ENCODE measurements around the gene OTC. TPM values are rescaled to one million over a fixed set of nuclear protein-coding genes. Genes with fewer than 3 reads are reported as not detected.
A peak's percentile ranks its signal among the peaks of the same experiment; 100 is the strongest.

OTC gene
- total and polyA plus RNA-seq, 4 donors: 41.5 to 72.1 (median 57.1) TPM

DNA sequence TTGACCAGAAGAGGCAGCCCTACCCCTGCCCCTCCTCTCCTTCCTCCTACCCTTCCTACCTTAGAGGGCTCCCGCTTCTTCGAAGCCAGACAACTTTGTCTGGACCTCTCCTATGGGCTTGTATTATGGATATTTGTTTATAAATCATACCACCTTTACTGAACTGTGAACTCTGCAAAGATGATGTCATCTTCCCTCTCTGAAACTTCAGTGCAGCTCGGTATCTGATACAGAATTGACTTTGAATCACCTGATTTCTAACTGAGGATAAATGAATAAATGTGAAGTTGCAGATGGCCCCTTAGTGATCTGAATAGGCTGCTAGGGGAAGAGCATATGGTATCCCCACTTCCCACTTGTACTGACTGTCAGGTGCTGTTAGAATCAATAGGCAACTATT is 1.1 kb upstream of the OTC start:
- WGBS: 58% methylated on average over 3 of the region's 3 CpGs
- no peak overlapping the region for H3K9ac ChIP-seq (ENCODE audit: low read depth in 1 of 2, low read length in 2 of 2)
- no peak overlapping the region for H3K4me3 ChIP-seq (ENCODE audit: low read depth in 1 of 3, low read length in 3 of 3)
- H3K4me1 ChIP-seq (ENCODE audit: control insufficient read depth in 4 of 4, insufficient read depth in 4 of 4, low read length in 3 of 4): peaks cover 0 to 11% (median 6%) of the 10 kb centered on the region in 4 donors
- H3K9me3 ChIP-seq (ENCODE audit: control insufficient read depth in 4 of 4, low read length in 3 of 4): no peaks in the 10 kb centered on the region
- peak overlapping the region; percentile 18 to 42 for H3K27ac ChIP-seq (ENCODE audit: low read depth in 1 of 2, low read length in 2 of 2)
- no peaks in the 10 kb centered on the region for H3K27me3 ChIP-seq (ENCODE audit: control insufficient read depth in 4 of 4, insufficient read depth in 4 of 4, low read length in 3 of 4)
- no peak for DNase-seq (ENCODE audit: low spot score)
- no peak for TF ChIP-seq FOXA1 (IDR thresholded peaks at IDR 0.05)
- TF ChIP-seq HNF4G (IDR thresholded peaks at IDR 0.05): no peak
- TF ChIP-seq, protein P1, sequence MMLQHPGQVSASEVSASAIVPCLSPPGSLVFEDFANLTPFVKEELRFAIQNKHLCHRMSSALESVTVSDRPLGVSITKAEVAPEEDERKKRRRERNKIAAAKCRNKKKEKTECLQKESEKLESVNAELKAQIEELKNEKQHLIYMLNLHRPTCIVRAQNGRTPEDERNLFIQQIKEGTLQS (IDR thresholded peaks at IDR 0.05): peak; percentile 21
- TF ChIP-seq, protein P2, sequence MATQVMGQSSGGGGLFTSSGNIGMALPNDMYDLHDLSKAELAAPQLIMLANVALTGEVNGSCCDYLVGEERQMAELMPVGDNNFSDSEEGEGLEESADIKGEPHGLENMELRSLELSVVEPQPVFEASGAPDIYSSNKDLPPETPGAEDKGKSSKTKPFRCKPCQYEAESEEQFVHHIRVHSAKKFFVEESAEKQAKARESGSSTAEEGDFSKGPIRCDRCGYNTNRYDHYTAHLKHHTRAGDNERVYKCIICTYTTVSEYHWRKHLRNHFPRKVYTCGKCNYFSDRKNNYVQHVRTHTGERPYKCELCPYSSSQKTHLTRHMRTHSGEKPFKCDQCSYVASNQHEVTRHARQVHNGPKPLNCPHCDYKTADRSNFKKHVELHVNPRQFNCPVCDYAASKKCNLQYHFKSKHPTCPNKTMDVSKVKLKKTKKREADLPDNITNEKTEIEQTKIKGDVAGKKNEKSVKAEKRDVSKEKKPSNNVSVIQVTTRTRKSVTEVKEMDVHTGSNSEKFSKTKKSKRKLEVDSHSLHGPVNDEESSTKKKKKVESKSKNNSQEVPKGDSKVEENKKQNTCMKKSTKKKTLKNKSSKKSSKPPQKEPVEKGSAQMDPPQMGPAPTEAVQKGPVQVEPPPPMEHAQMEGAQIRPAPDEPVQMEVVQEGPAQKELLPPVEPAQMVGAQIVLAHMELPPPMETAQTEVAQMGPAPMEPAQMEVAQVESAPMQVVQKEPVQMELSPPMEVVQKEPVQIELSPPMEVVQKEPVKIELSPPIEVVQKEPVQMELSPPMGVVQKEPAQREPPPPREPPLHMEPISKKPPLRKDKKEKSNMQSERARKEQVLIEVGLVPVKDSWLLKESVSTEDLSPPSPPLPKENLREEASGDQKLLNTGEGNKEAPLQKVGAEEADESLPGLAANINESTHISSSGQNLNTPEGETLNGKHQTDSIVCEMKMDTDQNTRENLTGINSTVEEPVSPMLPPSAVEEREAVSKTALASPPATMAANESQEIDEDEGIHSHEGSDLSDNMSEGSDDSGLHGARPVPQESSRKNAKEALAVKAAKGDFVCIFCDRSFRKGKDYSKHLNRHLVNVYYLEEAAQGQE (IDR thresholded peaks at IDR 0.05): no peak
- no peak for TF ChIP-seq SP1 (IDR thresholded peaks at IDR 0.05)
- no peak for TF ChIP-seq RXRA (IDR thresholded peaks at IDR 0.05)
- no peak for TF ChIP-seq CTCF (IDR thresholded peaks at IDR 0.05; ENCODE audit: low read depth, low read length, missing input control)
- no peak for TF ChIP-seq MAX (IDR thresholded peaks at IDR 0.05)
- TF ChIP-seq FOXA2 (IDR thresholded peaks at IDR 0.05): no peak
- TF ChIP-seq RAD21 (IDR thresholded peaks at IDR 0.05): no peak
- peak; percentile 15 to 17 for TF ChIP-seq HNF4A (conservative IDR thresholded peaks at IDR 0.05)
- no peak for TF ChIP-seq ZBTB33 (IDR thresholded peaks at IDR 0.05)
- no peak for TF ChIP-seq TAF1 (conservative IDR thresholded peaks at IDR 0.05)
- peak in 1 of 2 donors; percentile 23 for TF ChIP-seq JUND (IDR thresholded peaks at IDR 0.05)
- no peak for TF ChIP-seq GABPA (IDR thresholded peaks at IDR 0.05 in 1 of 2, conservative IDR thresholded peaks at IDR 0.05 in 1 of 2)
- H3K36me3 ChIP-seq (ENCODE audit: control insufficient read depth in 4 of 4, insufficient read depth in 3 of 4, low read depth in 1 of 4, low read length in 3 of 4): no peaks in the 10 kb centered on the region

- no peaks in the 10 kb centered on the region for H3K27me3 ChIP-seq (ENCODE audit: control insufficient read depth in 4 of 4, insufficient read depth in 4 of 4, low read length in 3 of 4)
- 77% methylated on average over 8 of the region's 8 CpGs for WGBS
- peaks cover 0 to 21% (median 18%) of the 10 kb centered on the region in 4 donors for H3K4me1 ChIP-seq (ENCODE audit: control insufficient read depth in 4 of 4, insufficient read depth in 4 of 4, low read length in 3 of 4)
- H3K36me3 ChIP-seq (ENCODE audit: control insufficient read depth in 4 of 4, insufficient read depth in 3 of 4, low read depth in 1 of 4, low read length in 3 of 4): no peaks in the 10 kb centered on the region
- no peak for DNase-seq (ENCODE audit: low spot score)
- H3K9me3 ChIP-seq (ENCODE audit: control insufficient read depth in 4 of 4, low read length in 3 of 4): no peaks in the 10 kb centered on the region
- no peak overlapping the region for H3K9ac ChIP-seq (ENCODE audit: low read depth in 1 of 2, low read length in 2 of 2)
- no peak overlapping the region for H3K4me3 ChIP-seq (ENCODE audit: low read depth in 1 of 3, low read length in 3 of 3)
- peak overlapping the region in 1 of 2 donors; percentile 37 for H3K27ac ChIP-seq (ENCODE audit: low read depth in 1 of 2, low read length in 2 of 2)
- TF ChIP-seq HNF4G (IDR thresholded peaks at IDR 0.05) (no peak), HNF4A (conservative IDR thresholded peaks at IDR 0.05) (no peak), RXRA (IDR thresholded peaks at IDR 0.05) (no peak), FOXA1 (IDR thresholded peaks at IDR 0.05) (no peak), FOXA2 (IDR thresholded peaks at IDR 0.05) (no peak), JUND (IDR thresholded peaks at IDR 0.05) (no peak), SP1 (IDR thresholded peaks at IDR 0.05) (no peak), MAX (IDR thresholded peaks at IDR 0.05) (no peak), ZBTB33 (IDR thresholded peaks at IDR 0.05) (no peak), CTCF (IDR thresholded peaks at IDR 0.05; ENCODE audit: low read depth, low read length, missing input control) (no peak), GABPA (IDR thresholded peaks at IDR 0.05 in 1 of 2, conservative IDR thresholded peaks at IDR 0.05 in 1 of 2) (no peak), EGR1 (IDR thresholded peaks at IDR 0.05; ENCODE audit: low read depth in 2 of 2) (no peak)
- TF ChIP-seq, protein P1 (IDR thresholded peaks at IDR 0.05): no peak
These were observed 4.0 kb downstream of the OTC start for GRCh38 chrX:38356401-38356800.

All from liver (tissue), 9 donors.